Epithelial cell of esophagus (primary cell): ENCODE measurements around the gene YARS2.
"Not testable (repeated sequence)": the region's sequence is repeated elsewhere in the genome, so short reads cannot be mapped to it uniquely, and the experiment has no call there.

Source experiments
- DNase-seq: peaks from one replicate; pipeline ENCODE4 v3.0.0; 2010; ENCODE audit warnings: low read depth
- H3K4me3 ChIP-seq: 2 replicates; pipeline ENCODE4 v1.5.1; 2011; ENCODE audit warnings: mild to moderate bottlenecking, low read length, control low read depth
- TF ChIP-seq, protein P1 (sequence below): IDR thresholded peaks from 2 replicates; pipeline ENCODE4 v1.5.1; 2011; ENCODE audit warnings: low read depth, mild to moderate bottlenecking, low read length, control low read depth, inconsistent platforms; ENCODE audit not compliant: insufficient read depth; ENCODE audit errors: missing control alignments

The YARS2 gene

DNA sequence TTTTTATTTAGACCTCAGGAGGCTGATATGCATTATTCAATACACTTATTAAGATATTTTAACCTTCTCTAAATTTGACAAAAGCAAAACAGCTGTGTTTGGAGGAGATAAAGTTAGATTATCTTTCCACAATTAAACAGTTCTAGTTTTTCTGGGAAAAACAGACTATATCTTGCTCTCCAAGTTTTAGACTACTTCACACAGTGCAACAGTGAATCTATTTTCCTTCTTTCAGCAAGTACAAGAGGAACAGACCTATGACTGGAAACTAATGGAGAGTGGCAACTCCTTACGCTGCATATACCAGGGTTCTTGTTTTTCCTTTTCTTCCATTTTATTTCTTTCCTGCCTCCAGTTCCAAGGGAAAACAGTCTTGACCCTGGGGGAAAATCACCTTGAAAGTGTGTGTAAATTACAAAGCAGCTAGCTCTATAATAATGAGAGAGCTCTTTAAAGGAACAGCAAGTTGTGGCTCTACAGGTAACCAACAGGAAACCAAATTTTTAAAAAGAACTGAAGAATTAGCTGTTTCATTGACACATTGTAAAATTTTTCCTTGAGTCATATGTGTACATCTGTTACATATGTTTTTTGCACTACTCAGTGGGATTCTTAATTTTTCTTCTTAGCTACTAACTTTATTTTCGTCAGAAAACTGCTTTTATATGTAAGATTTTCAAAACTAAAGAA is 49.2 kb downstream of the YARS2 start:
- DNase-seq = no peak
- H3K4me3 ChIP-seq = no peak overlapping the region
- TF ChIP-seq, protein P1, sequence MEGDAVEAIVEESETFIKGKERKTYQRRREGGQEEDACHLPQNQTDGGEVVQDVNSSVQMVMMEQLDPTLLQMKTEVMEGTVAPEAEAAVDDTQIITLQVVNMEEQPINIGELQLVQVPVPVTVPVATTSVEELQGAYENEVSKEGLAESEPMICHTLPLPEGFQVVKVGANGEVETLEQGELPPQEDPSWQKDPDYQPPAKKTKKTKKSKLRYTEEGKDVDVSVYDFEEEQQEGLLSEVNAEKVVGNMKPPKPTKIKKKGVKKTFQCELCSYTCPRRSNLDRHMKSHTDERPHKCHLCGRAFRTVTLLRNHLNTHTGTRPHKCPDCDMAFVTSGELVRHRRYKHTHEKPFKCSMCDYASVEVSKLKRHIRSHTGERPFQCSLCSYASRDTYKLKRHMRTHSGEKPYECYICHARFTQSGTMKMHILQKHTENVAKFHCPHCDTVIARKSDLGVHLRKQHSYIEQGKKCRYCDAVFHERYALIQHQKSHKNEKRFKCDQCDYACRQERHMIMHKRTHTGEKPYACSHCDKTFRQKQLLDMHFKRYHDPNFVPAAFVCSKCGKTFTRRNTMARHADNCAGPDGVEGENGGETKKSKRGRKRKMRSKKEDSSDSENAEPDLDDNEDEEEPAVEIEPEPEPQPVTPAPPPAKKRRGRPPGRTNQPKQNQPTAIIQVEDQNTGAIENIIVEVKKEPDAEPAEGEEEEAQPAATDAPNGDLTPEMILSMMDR = no peak

- TF ChIP-seq, protein P1 = no peak
- no peak overlapping the region for H3K4me3 ChIP-seq
These were observed 49.9 kb downstream of the YARS2 start for GRCh38 chr12:32705783-32706182.

GRCh38 chr12:32702946-32703345 is 52.8 kb downstream of the YARS2 start:
- no peak overlapping the region for H3K4me3 ChIP-seq
- DNase-seq = no peak
- TF ChIP-seq, protein P1 = no peak

More at GRCh38 chr12:32705783-32706182, 49.9 kb downstream of the YARS2 start:
- no peak for DNase-seq

DNA sequence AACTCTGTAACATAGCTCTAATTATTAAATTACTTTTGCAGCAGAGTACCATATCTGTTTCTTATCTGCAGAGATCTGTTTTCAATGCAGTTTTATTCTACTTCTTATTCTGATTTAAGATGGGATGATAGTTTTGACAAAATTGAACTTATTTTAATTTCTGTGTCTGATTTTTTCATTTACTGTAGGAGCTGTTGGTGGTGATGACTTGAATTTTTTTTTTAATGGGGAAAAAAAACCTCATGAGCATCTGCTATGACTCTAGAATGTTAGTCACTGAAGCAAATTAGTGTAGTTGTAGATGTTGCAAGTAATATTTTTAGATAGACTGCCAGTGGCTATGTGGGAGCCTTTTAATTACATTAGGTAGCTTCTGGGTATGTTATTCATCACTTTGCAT is 53.2 kb downstream of the YARS2 start:
- peak; percentile 11 for DNase-seq

DNA sequence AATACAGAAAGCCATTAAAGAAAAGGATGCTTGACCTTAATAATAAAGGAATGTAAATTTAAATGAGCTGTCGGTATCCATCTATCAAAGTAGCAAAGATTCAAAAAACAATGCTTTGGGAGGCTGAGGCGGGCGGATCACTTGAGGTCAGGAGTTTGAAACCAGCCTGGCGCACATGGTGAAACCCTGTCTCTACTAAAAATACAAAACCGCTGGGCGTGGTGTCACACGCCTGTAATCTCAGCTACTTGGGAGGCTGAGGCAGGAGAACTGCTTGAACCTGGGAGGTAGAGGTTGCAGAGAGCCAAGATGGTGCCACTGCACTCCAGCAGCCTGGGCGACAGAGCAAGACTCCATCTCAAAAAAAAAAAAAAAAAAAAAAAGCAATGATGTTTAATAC is 56.3 kb downstream of the YARS2 start:
- not testable (repeated sequence) for DNase-seq, H3K4me3 ChIP-seq

More for the DNA sequence above, 53.2 kb downstream of the YARS2 start:
- no peak overlapping the region for H3K4me3 ChIP-seq
- TF ChIP-seq, protein P1 = no peak

DNA sequence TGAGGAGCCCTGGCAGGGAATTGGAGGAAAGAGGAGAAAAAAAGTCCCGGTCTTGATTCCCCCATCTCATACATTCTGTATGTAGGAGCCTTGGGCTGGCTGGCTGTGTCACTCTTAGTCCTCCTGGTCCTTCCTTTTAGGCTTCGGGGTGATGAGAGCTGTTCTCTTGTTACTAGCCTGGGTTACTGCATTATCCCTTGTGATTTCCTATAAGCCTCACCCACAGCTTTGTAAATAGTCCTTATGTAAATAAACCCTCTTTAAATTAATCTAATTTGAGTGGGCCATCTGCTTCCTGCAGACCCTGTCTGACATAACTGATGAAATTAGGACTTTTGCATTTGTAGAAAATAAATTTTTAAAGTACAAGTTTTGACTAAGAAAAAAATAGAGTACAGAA is 57.4 kb downstream of the YARS2 start:
- TF ChIP-seq, protein P1 = no peak
- H3K4me3 ChIP-seq = no peak overlapping the region
- DNase-seq = no peak

DNA sequence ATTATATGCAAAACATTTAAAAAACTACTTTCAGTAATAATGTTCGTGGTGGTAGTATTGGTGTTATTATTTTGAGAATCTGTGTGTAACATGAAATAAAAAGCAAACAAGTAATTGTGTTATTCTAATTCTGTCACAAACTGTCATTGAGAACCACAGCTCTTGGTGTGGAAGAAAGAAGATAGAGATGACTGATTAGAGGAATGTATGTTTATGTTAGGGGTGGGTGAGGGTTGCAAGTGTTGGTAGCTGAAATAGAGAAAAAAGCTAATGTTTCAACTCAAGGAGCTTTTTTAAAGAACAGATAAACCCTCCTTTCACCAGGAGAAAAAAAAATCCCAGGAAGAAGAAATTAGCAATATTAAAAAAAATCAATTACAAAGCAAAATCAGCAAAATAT is 58.3 kb downstream of the YARS2 start:
- TF ChIP-seq, protein P1 = no peak
- no peak overlapping the region for H3K4me3 ChIP-seq
- no peak for DNase-seq
